Colon (tissue), 2 donors: ENCODE results near the gene HOXD13.

Experiments used
- FAIRE-seq: peaks from 2 replicates; lab custom pipeline; 2012; peaks lifted over from hg19 to GRCh38; lab: Jason Lieb, UNC
- donor health status: control.
- donor health status: control.

The HOXD13 gene

GRCh38 chr2:176132205-176133171 lies 40.0 kb downstream of the HOXD13 start:
- no peak for FAIRE-seq

GRCh38 chr2:176133389-176133788 lies 40.9 kb downstream of the HOXD13 start:
- no peak for FAIRE-seq

GRCh38 chr2:176134035-176134434 lies 41.5 kb downstream of the HOXD13 start:
- FAIRE-seq: no peak

- no peak for FAIRE-seq
Measured at GRCh38 chr2:176135035-176135440, 42.5 kb downstream of the HOXD13 start.

GRCh38 chr2:176136374-176137251 lies 44.1 kb downstream of the HOXD13 start:
- FAIRE-seq: no peak

- FAIRE-seq: no peak
Measured at GRCh38 chr2:176137252-176137580, 44.7 kb downstream of the HOXD13 start.

GRCh38 chr2:176137906-176138305 lies 45.4 kb downstream of the HOXD13 start:
- no peak for FAIRE-seq

- no peak for FAIRE-seq
Measured at GRCh38 chr2:176138526-176138922, 46.0 kb downstream of the HOXD13 start.

GRCh38 chr2:176138923-176139660 lies 46.6 kb downstream of the HOXD13 start:
- FAIRE-seq: no peak

GRCh38 chr2:176139661-176140512 lies 47.4 kb downstream of the HOXD13 start:
- FAIRE-seq: no peak

- no peak for FAIRE-seq
Measured at GRCh38 chr2:176140513-176141317, 48.2 kb downstream of the HOXD13 start.

GRCh38 chr2:176142281-176142680 lies 49.8 kb downstream of the HOXD13 start:
- FAIRE-seq: no peak
